NAMALWA (cell line): ENCODE measurements around the gene ZNF544.
"Not testable (repeated sequence)": the region's sequence is repeated elsewhere in the genome, so short reads cannot be mapped to it uniquely, and the experiment has no call there.

Experiments
- DNase-seq: peaks from one replicate; pipeline ENCODE4 v3.0.0-alpha.2; 2015; ENCODE audit warnings: low spot score

Gene ZNF544

GRCh38 chr19:58305065-58305931, 76.6 kb downstream of the ZNF544 start, which contains the start of gene ERVK3-1:
Gene ERVK3-1 (plus strand): TSS chr19:58305377. CDS start chr19:58312169, 6,792 bp downstream.
- DNase-seq: peak; percentile 98

- no peak for DNase-seq
Observed at GRCh38 chr19:58305932-58306323, 77.2 kb downstream of the ZNF544 start.

- no peak for DNase-seq
Observed at GRCh38 chr19:58307736-58308135, 79.0 kb downstream of the ZNF544 start.

GRCh38 chr19:58310685-58311084, 82.0 kb downstream of the ZNF544 start:
- not testable (repeated sequence) for DNase-seq

GRCh38 chr19:58311345-58311865, 82.7 kb downstream of the ZNF544 start:
- no peak for DNase-seq
